Pancreas (tissue), 10 donors: ENCODE measurements around the gene VAV1. TPM values are rescaled to one million over a fixed set of nuclear protein-coding genes. Genes with fewer than 3 reads are reported as not detected.
"Not testable (repeated sequence)": the region's sequence is repeated elsewhere in the genome, so short reads cannot be mapped to it uniquely, and the experiment has no call there.

Source experiments
- ATAC-seq, 4 donors: fragments of 200-7000 bp; cut with Tn5 transposase; one replicate each; pipeline versions ENCODE4 v1.8.0 to v1.9.1; 2020; ENCODE audit warnings: mild to moderate bottlenecking in 4 of 4, moderate library complexity in 4 of 4
- DNase-seq, 6 donors: peaks; one replicate each; pipeline ENCODE4 v3.0.0-alpha.2; 2020
- FAIRE-seq: peaks from 2 replicates; lab custom pipeline; 2012; peaks lifted over from hg19 to GRCh38; lab: Jason Lieb, UNC
- H3K27ac ChIP-seq, 4 donors: fragments of 200-600 bp; sonication (generic); 1 replicate in 3 of 4; 2 replicates in 1 of 4; pipeline versions ENCODE4 v1.5.0 to v1.8.0; 2020
- H3K27me3 ChIP-seq, 4 donors: fragments of 200-600 bp; one replicate each; pipeline ENCODE4 v1.8.0; 2021
- H3K36me3 ChIP-seq, 3 donors: fragments of 200-600 bp; sonication (generic) in 1 of 3; one replicate each; pipeline versions ENCODE4 v1.5.0 to v1.8.0; 2020 to 2021
- H3K4me1 ChIP-seq, 3 donors: fragments of 200-600 bp; one replicate each; pipeline ENCODE4 v1.8.0; 2021
- H3K4me3 ChIP-seq, 4 donors: fragments of 200-600 bp; sonication (generic) in 2 of 4; one replicate each; pipeline versions ENCODE4 v1.5.0 to v1.8.0; 2020 to 2021
- H3K9me3 ChIP-seq, 4 donors: fragments of 200-600 bp; one replicate each; pipeline ENCODE4 v1.8.0; 2021
- WGBS, 2 donors: extraction: QIAGEN DNeasy Blood & Tissue Kit; methylation state at CpG; one replicate each; pipeline ENCODE4 v1.1.7; 2013; 5-methylcytosine and 5-hydroxymethylcytosine counted together
- intact Hi-C, 3 donors: fragments of 100-400 bp; cut with DNase I; formaldehyde crosslinking; loops; one replicate each; pipeline versions ENCODE4 v1.11.1 to v1.14.2; 2022
- polyA plus RNA-seq, 2 donors: library from polyadenylated mRNA; stranded (reverse); fragments of 200-250 nt; gene quantifications; one replicate each; pipeline ENCODE4 v1.2.3, GENCODE V29; 2013
- total RNA-seq, 6 donors: library from RNA; stranded (reverse); fragmentation: NEBNext Ultra II Directional in 4 of 6; extraction: Animal tissue kit (Norgen Biotek cat#: 25700) in 4 of 6; gene quantifications; one replicate each; pipeline versions ENCODE4 v1.2.1 to v1.2.4, GENCODE V29; 2021 to 2023
- TF ChIP-seq, protein P1 (sequence below), 4 donors: fragments of 200-600 bp; sonication (generic) in 3 of 4; IDR thresholded peaks; one replicate each; pipeline versions ENCODE4 v1.5.0 to v1.8.0; 2021; ENCODE audit warnings: antibody characterized with exemption in 4 of 4
- donor health status: healthy with polysubstance abuse.
- donor health status: DM: no; HTN: no; CAD: no; lungs with moderate emphysema.
- donor health status: DM: no; HTN: no; CAD: no.
- donor health status: control.
- donor health status: control.
- donor health status: Bipolar disorder and iron deficiency.
- donor health status: DM: yes; HTN: yes; CAD: no.
- donor health status: DM: no; HTN: no; CAD: no.
- donor health status: DM: no; HTN: no; CAD: no.
- donor health status: DM: yes; HTN: yes; CAD: no.

The VAV1 gene
- total and polyA plus RNA-seq, 8 donors, result 0.23 to 7.3 (median 1.2) TPM

DNA sequence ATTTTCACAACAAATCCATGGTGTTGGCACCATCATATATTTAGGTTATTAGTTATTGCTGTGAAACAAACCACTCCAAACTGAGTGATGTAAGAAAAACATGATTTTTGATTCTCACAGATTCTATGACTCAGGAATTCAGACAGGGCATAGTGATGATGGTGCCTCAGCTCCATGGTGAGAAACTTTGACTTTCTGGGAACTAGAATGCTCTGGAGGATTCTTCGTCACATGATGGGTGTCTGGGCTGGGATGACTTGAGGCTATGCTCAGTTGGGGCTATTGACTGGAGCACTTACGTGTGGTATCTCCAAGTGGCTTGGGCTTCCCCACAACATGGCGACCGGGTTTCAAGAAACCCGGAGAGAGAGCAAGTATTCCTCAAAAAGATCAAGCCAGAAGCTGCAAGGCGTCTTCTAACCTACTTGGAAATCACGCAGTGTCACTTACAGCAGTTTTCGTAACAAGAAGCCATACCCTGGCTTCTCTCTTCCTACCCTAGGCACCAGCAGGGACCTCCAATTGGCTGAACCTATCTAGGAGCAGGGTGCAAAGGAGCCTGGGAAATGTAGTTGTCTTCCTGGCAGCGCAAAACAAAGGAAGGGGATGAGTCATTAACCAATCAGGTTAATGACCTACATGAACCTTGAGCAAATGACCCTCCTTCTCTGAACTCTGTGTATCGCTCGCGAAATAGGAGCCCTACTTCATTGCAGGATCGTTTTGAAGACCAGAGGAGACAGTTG lies 22.4 kb downstream of the VAV1 start:
- intact Hi-C loops, result no loop called here
- Histone ChIP-seq H3K9me3 (no peaks in the 10 kb centered on the region), H3K36me3 (no peaks in the 10 kb centered on the region), H3K4me1 (no peaks in the 10 kb centered on the region), H3K4me3 (no peak overlapping the region), H3K27ac (no peak overlapping the region), H3K27me3 (no peaks in the 10 kb centered on the region)
- WGBS, 2 donors, result 54 to 64% methylated on average over 13 of the region's 13 CpGs
- DNase-seq, result no peak
- TF ChIP-seq, protein P1, sequence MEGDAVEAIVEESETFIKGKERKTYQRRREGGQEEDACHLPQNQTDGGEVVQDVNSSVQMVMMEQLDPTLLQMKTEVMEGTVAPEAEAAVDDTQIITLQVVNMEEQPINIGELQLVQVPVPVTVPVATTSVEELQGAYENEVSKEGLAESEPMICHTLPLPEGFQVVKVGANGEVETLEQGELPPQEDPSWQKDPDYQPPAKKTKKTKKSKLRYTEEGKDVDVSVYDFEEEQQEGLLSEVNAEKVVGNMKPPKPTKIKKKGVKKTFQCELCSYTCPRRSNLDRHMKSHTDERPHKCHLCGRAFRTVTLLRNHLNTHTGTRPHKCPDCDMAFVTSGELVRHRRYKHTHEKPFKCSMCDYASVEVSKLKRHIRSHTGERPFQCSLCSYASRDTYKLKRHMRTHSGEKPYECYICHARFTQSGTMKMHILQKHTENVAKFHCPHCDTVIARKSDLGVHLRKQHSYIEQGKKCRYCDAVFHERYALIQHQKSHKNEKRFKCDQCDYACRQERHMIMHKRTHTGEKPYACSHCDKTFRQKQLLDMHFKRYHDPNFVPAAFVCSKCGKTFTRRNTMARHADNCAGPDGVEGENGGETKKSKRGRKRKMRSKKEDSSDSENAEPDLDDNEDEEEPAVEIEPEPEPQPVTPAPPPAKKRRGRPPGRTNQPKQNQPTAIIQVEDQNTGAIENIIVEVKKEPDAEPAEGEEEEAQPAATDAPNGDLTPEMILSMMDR (IDR thresholded peaks at IDR 0.05), result no peak
- FAIRE-seq, result no peak
- ATAC-seq, result no peak

DNA sequence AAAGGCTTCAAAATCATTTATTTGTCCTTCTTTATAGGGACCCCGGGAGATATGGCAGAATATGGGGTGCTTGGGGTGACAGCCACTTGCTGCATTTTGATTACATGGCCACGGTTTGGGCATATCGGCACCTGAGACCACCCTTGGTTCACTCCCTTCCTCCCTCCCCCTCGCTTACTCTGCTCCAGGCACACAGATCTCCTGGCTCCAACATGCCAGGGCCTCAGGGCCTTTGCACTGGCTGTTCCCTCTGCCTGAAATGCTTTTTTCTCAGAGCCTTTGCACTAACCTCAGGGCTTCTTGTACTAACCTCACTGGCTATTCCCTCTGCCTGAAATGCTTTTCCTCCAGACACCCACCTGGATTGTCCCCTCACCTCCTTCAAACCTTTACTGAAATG lies 23.8 kb downstream of the VAV1 start:
- H3K9me3 ChIP-seq, result no peaks in the 10 kb centered on the region
- intact Hi-C loops, result no loop called here
- no peaks in the 10 kb centered on the region for H3K36me3 ChIP-seq
- DNase-seq (no peak), ATAC-seq (no peak), FAIRE-seq (no peak)
- TF ChIP-seq, protein P1 (IDR thresholded peaks at IDR 0.05), result no peak
- WGBS, 2 donors, result 69 to 78% methylated on average over 4 of the region's 4 CpGs
- no peaks in the 10 kb centered on the region for H3K4me1 ChIP-seq
- H3K27me3 ChIP-seq, result no peaks in the 10 kb centered on the region
- H3K27ac ChIP-seq, result no peak overlapping the region
- no peak overlapping the region for H3K4me3 ChIP-seq

GRCh38 chr19:6797646-6798045 lies 25.1 kb downstream of the VAV1 start:
- TF ChIP-seq, protein P1 (IDR thresholded peaks at IDR 0.05), result no peak
- H3K36me3 ChIP-seq, result no peaks in the 10 kb centered on the region
- intact Hi-C loops, result no loop called here
- FAIRE-seq (no peak), DNase-seq (no peak), ATAC-seq (no peak)
- no peak overlapping the region for H3K27ac ChIP-seq
- no peaks in the 10 kb centered on the region for H3K27me3 ChIP-seq
- WGBS, 2 donors, result 75 to 76% methylated on average over 9 of the region's 9 CpGs
- H3K4me1 ChIP-seq, result peaks cover 0 to 3% (median 0%) of the 10 kb centered on the region in 3 donors
- no peak overlapping the region for H3K4me3 ChIP-seq
- no peaks in the 10 kb centered on the region for H3K9me3 ChIP-seq

DNA sequence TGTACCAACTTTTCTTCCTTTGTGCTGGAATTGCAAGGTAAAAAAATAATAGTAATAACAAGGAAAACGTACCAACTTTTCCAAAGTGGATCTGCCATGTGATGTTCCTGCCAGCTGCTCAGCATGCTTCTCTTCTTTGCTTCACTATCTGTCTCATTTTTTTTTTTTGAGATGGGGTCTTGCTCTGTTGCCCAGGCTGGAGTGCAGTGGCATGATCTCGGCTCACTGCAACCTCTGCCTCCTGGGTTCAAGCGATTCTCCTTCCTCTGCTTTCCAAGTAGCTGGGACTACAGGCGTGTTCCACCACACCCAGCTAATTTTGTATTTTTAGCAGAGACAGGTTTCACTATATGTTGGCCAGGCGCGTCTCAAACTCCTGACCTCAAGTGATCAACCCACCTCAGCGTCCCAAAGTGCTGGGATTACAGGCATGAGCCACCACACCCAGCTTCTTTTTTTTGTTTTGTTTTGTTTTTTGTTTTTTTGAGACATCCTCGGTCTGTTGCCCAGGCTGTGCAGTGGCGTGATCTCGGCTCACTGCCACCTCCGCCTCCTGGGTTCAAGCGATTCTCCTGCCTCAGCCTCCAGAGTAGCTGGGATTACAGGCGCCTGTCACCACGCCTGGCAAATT lies 27.8 kb downstream of the VAV1 start:
- H3K36me3 ChIP-seq, FAIRE-seq, H3K27me3 ChIP-seq, ATAC-seq, DNase-seq, H3K27ac ChIP-seq, H3K4me3 ChIP-seq, intact Hi-C loops, H3K9me3 ChIP-seq, H3K4me1 ChIP-seq: not testable (repeated sequence)
- 72 to 79% methylated on average over 14 of the region's 14 CpGs for WGBS, 2 donors

DNA sequence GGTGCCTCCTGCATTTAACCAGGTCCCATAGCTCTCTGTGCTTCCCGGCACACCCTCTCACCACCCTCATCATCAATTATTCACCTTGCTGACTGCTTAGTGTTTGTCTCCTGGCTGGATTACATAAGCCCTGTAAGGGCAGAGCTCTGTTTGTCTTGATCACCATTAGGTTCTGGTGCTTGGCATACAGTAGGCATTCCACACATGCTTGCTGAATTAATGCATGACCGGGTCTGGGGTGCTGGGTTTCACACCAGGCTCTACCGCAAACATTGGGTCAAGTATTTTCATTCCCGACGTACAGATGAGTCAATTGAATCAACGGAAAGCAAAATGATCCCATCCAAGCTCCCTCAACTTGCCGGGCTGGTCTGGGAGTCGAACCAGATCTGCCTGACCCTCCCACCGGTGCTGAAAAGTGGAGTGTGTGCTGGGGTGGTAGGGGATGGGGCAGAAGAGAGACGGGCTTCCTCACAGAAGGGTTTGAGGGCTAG lies 28.5 kb downstream of the VAV1 start:
- peaks cover 0 to 3% (median 0%) of the 10 kb centered on the region in 3 donors for H3K4me1 ChIP-seq
- no peaks in the 10 kb centered on the region for H3K27me3 ChIP-seq
- TF ChIP-seq, protein P1 (IDR thresholded peaks at IDR 0.05), result no peak
- DNase-seq, result no peak
- intact Hi-C loops, result no loop called here
- no peaks in the 10 kb centered on the region for H3K36me3 ChIP-seq
- FAIRE-seq, result no peak
- WGBS, 2 donors, result 19 to 20% methylated on average over 10 of the region's 10 CpGs
- H3K4me3 ChIP-seq, result peak overlapping the region in 2 of 4 donors; percentile 20 to 30
- ATAC-seq, result peak in 3 of 4 donors; percentile 16 to 57 (median 19)
- peak overlapping the region in 1 of 4 donors; percentile 63 for H3K27ac ChIP-seq
- no peaks in the 10 kb centered on the region for H3K9me3 ChIP-seq
